GM12865 (cell line): ENCODE results near the gene PCBP3.

ENCODE experiments used
- DNase-seq: peaks from one replicate; pipeline ENCODE4 v3.0.0; 2010; ENCODE audit warnings: low read depth
- H3K4me3 ChIP-seq: 2 replicates; pipeline ENCODE4 v1.5.1; 2011; ENCODE audit warnings: mild to moderate bottlenecking, low read depth, low read length, control low read depth
- CTCF ChIP-seq: IDR thresholded peaks from 2 replicates; pipeline ENCODE4 v1.5.1; 2011; ENCODE audit warnings: low read length, control low read depth, low read depth, inconsistent platforms; ENCODE audit not compliant: insufficient read depth; ENCODE audit errors: missing control alignments

Gene PCBP3

GRCh38 chr21:45800339-45801080, 157.0 kb downstream of the PCBP3 start:
- no peak for TF ChIP-seq CTCF
- H3K4me3 ChIP-seq, result no peak overlapping the region
- no peak for DNase-seq

- no peak for TF ChIP-seq CTCF
Measured at GRCh38 chr21:45801129-45801964, 157.8 kb downstream of the PCBP3 start.

GRCh38 chr21:45801989-45802388, 158.5 kb downstream of the PCBP3 start:
- H3K4me3 ChIP-seq, result no peak overlapping the region
- no peak for DNase-seq
- TF ChIP-seq CTCF, result no peak

More at GRCh38 chr21:45801129-45801964, 157.8 kb downstream of the PCBP3 start:
- DNase-seq, result no peak
- H3K4me3 ChIP-seq, result no peak overlapping the region

- DNase-seq, result no peak
- no peak for TF ChIP-seq CTCF
- H3K4me3 ChIP-seq, result no peak overlapping the region
Measured at GRCh38 chr21:45802425-45802824, 158.9 kb downstream of the PCBP3 start.

GRCh38 chr21:45802956-45803617, 159.6 kb downstream of the PCBP3 start:
- DNase-seq, result no peak
- H3K4me3 ChIP-seq, result no peak overlapping the region
- TF ChIP-seq CTCF, result no peak

- DNase-seq, result no peak
- no peak for TF ChIP-seq CTCF
- no peak overlapping the region for H3K4me3 ChIP-seq
Measured at GRCh38 chr21:45803618-45804340, 160.3 kb downstream of the PCBP3 start.
